ENCODE results near the gene RLN3.
A peak's percentile ranks its signal among the peaks of the same experiment; 100 is the strongest.

GRCh38 chr19:14031719-14032480 lies 4.0 kb downstream of the RLN3 start, which contains the start of gene IL27RA:
- TF ChIP-seq CTCF (IDR thresholded peaks at IDR 0.05): peak in 2 of 3 donors; percentile 38 to 68
- TF ChIP-seq POLR2AphosphoS5 (IDR thresholded peaks at IDR 0.05): peak in 1 of 3 donors; percentile 17

Data from breast epithelium (tissue), 3 donors.